Measurements from ENCODE around the gene FTO.

Gene FTO

DNA sequence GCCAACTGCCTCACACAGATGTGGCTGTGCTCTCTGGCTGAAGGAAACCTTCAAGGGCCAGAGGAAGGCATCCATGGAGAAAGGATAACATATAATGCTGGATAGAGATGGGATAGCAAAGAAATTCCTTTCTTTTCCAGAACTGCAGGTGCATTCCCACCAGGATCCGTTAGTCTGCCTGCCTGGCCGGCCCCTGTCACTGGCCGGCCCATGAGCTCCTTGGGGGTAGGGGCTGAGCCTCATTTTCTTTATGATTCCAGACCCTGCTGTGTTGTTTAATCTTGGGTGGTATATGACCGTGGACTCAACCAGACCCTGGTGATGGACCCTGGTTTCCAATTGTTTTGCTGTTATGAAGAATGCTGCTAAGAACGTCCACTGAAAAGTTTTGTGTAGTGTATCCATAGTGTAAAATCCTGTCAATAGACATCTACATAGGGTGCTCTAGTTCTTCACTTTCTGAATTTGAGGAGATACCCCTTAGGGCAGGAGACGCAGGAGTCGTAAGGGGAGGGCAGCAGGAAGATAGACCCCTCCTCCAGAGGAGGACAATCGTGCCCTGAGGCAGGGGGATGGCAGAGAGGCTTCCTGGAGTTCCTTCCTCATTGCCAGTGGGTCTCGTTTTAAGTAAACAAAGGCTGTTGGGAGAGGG lies 489.2 kb downstream of the FTO start:
- no peak overlapping the region for H3K27ac ChIP-seq
- TF ChIP-seq ZFX (IDR thresholded peaks at IDR 0.05), result no peak
- TF ChIP-seq, protein P1, sequence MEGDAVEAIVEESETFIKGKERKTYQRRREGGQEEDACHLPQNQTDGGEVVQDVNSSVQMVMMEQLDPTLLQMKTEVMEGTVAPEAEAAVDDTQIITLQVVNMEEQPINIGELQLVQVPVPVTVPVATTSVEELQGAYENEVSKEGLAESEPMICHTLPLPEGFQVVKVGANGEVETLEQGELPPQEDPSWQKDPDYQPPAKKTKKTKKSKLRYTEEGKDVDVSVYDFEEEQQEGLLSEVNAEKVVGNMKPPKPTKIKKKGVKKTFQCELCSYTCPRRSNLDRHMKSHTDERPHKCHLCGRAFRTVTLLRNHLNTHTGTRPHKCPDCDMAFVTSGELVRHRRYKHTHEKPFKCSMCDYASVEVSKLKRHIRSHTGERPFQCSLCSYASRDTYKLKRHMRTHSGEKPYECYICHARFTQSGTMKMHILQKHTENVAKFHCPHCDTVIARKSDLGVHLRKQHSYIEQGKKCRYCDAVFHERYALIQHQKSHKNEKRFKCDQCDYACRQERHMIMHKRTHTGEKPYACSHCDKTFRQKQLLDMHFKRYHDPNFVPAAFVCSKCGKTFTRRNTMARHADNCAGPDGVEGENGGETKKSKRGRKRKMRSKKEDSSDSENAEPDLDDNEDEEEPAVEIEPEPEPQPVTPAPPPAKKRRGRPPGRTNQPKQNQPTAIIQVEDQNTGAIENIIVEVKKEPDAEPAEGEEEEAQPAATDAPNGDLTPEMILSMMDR (conservative IDR thresholded peaks at IDR 0.05), result no peak

DNA sequence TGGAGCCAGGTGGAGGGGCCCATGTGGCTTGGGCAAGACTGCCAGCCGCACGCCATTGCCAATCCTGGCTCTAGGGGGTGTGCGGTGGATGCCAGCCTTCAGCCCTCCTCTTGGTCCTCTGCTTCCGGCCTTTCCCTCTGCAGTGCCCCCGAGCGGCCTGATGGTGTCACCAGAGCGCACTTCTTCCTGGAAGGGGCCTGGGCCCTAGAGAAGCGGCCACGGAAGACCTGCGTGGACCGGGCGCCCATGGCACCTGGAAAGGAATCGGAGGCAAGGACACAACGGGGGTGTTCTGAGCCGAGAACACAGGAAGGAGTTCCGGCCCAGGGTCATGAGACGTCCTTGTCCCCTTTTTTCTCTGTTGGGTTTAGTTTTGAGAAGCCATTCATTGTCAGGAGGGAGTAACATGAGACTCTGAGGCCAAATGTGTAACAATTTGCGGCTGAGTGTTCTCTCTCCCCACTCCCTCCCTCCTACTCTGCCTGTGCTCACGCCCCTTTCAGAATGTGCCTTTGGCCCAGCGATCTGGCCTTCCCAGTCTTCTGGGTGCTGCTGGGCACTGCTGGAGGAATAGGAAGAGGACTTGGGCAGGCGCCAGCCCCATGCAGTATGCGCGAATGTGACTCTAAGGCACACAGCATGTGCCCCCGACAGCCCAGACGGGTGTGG lies 489.8 kb downstream of the FTO start:
- no peak for TF ChIP-seq ZFX (IDR thresholded peaks at IDR 0.05)
- TF ChIP-seq, protein P1 (conservative IDR thresholded peaks at IDR 0.05), result peak; percentile 94
- H3K27ac ChIP-seq, result peak overlapping the region; percentile 33

DNA sequence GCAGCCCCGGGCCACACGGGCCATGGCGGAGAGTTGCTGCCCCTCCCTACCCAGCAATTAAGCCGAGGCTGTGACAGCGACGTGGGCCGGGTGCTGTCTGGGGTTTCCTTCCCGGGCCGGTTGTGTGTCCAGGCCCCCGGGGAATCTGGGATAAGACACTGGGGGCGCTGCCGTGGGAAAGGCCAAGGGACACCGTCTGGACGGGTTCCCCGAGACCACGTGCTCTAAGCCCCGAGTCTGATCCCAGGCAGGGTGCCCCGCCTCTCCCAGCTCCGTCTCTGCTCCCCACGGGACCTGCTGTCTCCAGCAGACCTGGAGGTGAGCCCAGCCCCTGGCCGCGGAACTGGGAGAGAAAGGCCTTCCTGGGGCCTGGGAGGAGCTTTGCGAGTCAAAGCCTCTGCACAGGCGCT lies 490.4 kb downstream of the FTO start:
- peak overlapping the region; percentile 33 for H3K27ac ChIP-seq
- TF ChIP-seq, protein P1 (conservative IDR thresholded peaks at IDR 0.05), result no peak
- TF ChIP-seq ZFX (IDR thresholded peaks at IDR 0.05), result no peak

DNA sequence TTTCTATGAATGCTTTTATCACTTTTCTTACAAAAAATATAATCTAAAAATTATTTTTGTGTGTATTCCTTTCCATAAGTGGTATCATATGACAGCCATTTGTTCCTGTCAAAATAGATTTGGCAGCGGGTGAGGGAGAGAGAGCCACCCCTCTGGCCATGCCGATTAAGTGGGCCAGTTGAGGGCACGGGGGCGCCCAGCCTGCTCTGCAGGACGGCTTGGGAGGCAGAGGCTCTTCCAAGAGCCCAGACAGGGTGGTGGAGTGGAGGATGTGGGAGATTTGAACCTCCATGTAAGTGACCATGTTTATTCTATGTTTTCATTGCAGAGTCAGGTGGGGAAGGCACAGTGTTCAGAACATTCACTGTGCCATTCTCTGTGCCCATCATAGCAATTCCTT lies 493.8 kb downstream of the FTO start:
- TF ChIP-seq ZFX (IDR thresholded peaks at IDR 0.05), result no peak
- TF ChIP-seq, protein P1 (conservative IDR thresholded peaks at IDR 0.05), result no peak
- H3K27ac ChIP-seq, result no peak overlapping the region

DNA sequence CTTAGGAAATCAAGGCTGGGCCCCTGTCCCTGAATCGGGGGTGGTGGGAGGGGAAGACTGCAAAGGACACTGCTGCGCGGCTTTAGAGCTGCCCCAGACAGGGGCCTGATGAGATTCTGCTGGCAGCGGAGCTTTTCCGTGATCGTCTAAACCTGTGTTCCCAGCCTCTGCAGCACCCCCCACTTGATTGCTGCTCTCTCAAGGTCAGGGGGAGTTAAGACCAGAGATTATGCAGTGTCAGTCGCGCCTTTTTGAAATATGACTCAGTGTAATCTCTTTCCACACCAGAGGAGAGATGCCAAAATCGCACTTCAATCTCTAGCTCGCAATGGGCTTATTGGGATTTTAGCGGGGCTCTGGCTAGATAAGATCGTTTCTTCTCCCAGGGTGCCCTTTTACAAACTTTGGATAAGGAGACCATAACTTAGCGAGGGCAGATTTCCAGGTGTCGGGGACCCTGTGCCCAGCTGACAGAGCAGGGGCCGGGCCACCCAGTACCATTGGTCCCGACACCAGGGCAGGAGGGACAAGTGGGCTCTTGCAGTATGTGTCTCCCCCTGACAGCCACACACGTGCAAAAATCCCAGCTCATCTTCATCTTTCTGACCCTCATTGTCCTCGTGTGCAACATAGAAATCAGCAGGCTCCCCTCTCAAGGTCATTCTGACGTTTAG lies 495.7 kb downstream of the FTO start:
- TF ChIP-seq, protein P1 (conservative IDR thresholded peaks at IDR 0.05), result no peak
- no peak for TF ChIP-seq ZFX (IDR thresholded peaks at IDR 0.05)
- H3K27ac ChIP-seq, result no peak overlapping the region

DNA sequence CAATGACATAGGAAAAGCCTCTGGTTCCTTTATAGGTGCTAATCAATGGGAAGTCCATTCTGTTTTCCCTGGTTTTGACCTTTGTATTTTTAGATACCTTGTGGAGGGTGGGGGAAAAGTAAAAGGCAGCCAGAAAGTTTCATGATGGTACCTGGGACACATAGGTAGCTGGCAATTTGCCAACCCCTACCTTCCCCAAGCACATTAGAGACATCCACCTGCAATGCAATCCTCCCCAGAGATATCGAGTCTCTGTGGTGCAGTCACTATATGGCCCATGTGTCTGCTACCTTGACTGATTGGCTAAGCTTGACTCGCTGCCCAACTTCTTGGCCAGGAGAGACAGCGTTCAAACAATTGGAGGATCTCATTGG lies 496.2 kb downstream of the FTO start:
- no peak overlapping the region for H3K27ac ChIP-seq
- no peak for TF ChIP-seq ZFX (IDR thresholded peaks at IDR 0.05)
- TF ChIP-seq, protein P1 (conservative IDR thresholded peaks at IDR 0.05), result no peak

DNA sequence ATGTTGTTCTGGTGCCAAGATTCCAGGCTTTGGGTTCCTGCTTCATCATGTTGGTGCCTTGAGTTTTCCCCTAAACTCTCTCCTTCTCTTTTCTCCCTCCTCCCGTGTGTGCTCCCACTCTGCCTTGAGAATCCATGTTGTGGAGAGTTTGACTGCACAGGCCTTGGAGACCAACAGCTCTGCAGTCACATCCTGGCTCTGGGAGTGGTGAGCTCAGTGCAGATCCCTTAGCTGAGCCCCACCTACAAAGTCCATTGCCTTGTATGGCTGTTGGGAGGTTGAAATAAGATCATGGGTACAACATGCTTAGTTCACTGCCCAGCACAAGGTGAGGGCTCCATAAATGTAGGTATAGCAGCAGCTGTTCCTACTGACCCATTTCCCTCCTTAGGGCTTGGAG lies 496.8 kb downstream of the FTO start:
- TF ChIP-seq, protein P1 (conservative IDR thresholded peaks at IDR 0.05), result no peak
- no peak for TF ChIP-seq ZFX (IDR thresholded peaks at IDR 0.05)

More for the DNA sequence above, 496.8 kb downstream of the FTO start:
- H3K27ac ChIP-seq, result no peak overlapping the region
